Fibroblast of lung (primary cell): ENCODE data around the gene SELL. TPM values are rescaled to one million over a fixed set of nuclear protein-coding genes. Genes with fewer than 3 reads are reported as not detected.
"Not testable (repeated sequence)": the region's sequence is repeated elsewhere in the genome, so short reads cannot be mapped to it uniquely, and the experiment has no call there.

Experiments
- DNase-seq, 2 donors: peaks; one replicate each; pipeline versions ENCODE4 v3.0.0 to v3.0.0-alpha.2; 2010; ENCODE audit warnings: low read depth in 2 of 2
- H2AFZ ChIP-seq: 2 replicates; pipeline ENCODE4 v1.5.1; 2012; ENCODE audit warnings: low read length, control low read depth, inconsistent platforms
- H3K27ac ChIP-seq: 2 replicates; pipeline ENCODE4 v1.5.1; 2011; ENCODE audit warnings: low read length, control low read depth; ENCODE audit not compliant: insufficient read depth
- H3K27me3 ChIP-seq: 2 replicates; pipeline ENCODE4 v1.5.1; 2011; ENCODE audit warnings: mild to moderate bottlenecking, low read length; ENCODE audit not compliant: control insufficient read depth, insufficient read depth
- H3K36me3 ChIP-seq: 2 replicates; pipeline ENCODE4 v1.5.1; 2011; ENCODE audit warnings: low read length; ENCODE audit not compliant: control insufficient read depth, insufficient read depth
- H3K4me1 ChIP-seq: 2 replicates; pipeline ENCODE4 v1.5.1; 2011; ENCODE audit warnings: low read length; ENCODE audit not compliant: control insufficient read depth, insufficient read depth; ENCODE audit errors: extremely low read depth
- H3K4me2 ChIP-seq: 2 replicates; pipeline ENCODE4 v1.5.1; 2011; ENCODE audit warnings: low read length, control low read depth; ENCODE audit not compliant: insufficient read depth; ENCODE audit errors: extremely low read depth
- H3K4me3 ChIP-seq, 4 experiments: fragments of 200-600 bp in 1 of 4; sonication (generic) in 1 of 4; replicated peaks in 1 of 4; 2 replicates each; pipeline ENCODE4 v1.5.1; 2011 to 2016; ENCODE audit warnings: low read length in 4 of 4, low read depth in 3 of 4, mild to moderate bottlenecking in 3 of 4, control low read depth in 2 of 4, inconsistent platforms in 1 of 4, mixed read lengths in 1 of 4; ENCODE audit not compliant: insufficient read depth in 1 of 4; ENCODE audit errors: control extremely low read depth in 1 of 4
- H3K79me2 ChIP-seq: 2 replicates; pipeline ENCODE4 v1.5.1; 2012; ENCODE audit warnings: mild to moderate bottlenecking, low read length, inconsistent platforms; ENCODE audit not compliant: control insufficient read depth, insufficient read depth
- H3K9ac ChIP-seq: 2 replicates; pipeline ENCODE4 v1.5.1; 2011; ENCODE audit warnings: mild to moderate bottlenecking, low read length, control low read depth; ENCODE audit not compliant: insufficient read depth
- H3K9me3 ChIP-seq: 2 replicates; pipeline ENCODE4 v1.5.1; 2012; ENCODE audit warnings: low read depth, low read length; ENCODE audit not compliant: control insufficient read depth, insufficient read depth
- H4K20me1 ChIP-seq: 2 replicates; pipeline ENCODE4 v1.5.1; 2011; ENCODE audit warnings: low read length; ENCODE audit not compliant: control insufficient read depth, insufficient read depth; ENCODE audit errors: extremely low read depth
- polyA plus RNA-seq, 2 donors: library from polyadenylated mRNA; depleted of rRNA in 1 of 2; stranded (reverse) in 1 of 2; unstranded in 1 of 2; fragments of >200 nt; gene quantifications; 2 replicates each; pipeline ENCODE4 v1.2.1, GENCODE V29; 2011 to 2012; ENCODE audit warnings: missing spikeins in 1 of 2
- total RNA-seq: library from RNA; depleted of rRNA; stranded (reverse); fragments of >200 nt; gene quantifications from 2 replicates; pipeline ENCODE4 v1.2.1, GENCODE V29; 2014

The SELL gene
- total and polyA plus RNA-seq, 2 donors (not counting 1 experiment from before 2014, with no cell fraction given), result 0.06 to 0.17 TPM

GRCh38 chr1:169667699-169668596 lies 43.5 kb downstream of the SELL start:
- not testable (repeated sequence) for H3K9me3 ChIP-seq, H3K9ac ChIP-seq, H3K27ac ChIP-seq, DNase-seq, H3K4me2 ChIP-seq, H2AFZ ChIP-seq, H3K4me3 ChIP-seq, H3K4me1 ChIP-seq, H3K27me3 ChIP-seq, H3K36me3 ChIP-seq, H3K79me2 ChIP-seq, H4K20me1 ChIP-seq

DNA sequence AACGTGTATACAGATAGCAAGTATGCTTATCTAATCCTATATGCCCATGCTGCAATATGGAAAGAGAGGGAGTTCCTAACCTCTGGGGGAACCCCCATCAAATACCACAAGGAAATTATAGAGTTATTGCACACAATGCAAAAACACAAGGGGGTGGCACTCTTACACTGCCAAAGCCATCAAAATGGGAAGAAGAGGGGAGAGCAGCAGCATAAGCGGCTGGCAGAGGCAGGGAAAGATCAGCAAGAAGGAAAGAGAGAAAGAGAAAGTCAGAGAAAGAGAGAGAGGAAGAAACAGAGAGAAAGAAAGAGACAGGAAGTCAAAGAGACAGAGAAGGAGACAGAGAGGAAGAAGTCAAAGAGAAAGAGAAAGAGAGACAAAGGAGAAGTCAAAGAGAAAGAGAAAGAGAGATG lies 44.2 kb downstream of the SELL start:
- not testable (repeated sequence) for H3K4me2 ChIP-seq, H3K27ac ChIP-seq, H3K9ac ChIP-seq, H3K27me3 ChIP-seq, H3K4me3 ChIP-seq, DNase-seq, H3K4me1 ChIP-seq, H3K36me3 ChIP-seq, H2AFZ ChIP-seq, H4K20me1 ChIP-seq, H3K79me2 ChIP-seq, H3K9me3 ChIP-seq

DNA sequence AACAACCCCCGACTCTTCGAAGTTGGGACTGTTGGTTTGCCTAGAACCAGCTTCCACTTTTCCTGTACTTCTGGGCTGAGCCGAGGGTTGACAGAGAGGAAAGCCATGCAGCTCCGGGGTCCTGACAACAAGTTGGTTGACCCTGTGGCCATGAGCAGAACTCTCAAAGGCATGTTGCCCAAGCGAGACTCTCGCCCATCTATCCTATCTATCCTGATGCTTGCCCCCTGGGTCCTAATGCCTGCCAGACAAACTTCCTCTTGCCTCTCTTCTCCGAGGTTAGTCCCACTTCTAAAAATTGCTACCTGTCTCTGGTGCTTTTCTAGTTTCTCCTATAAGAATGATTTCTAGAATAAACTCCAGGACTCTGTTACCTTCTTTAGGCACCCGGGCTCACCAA lies 48.7 kb downstream of the SELL start:
- not testable (repeated sequence) for H3K9me3 ChIP-seq, H3K79me2 ChIP-seq, DNase-seq, H3K27me3 ChIP-seq, H3K9ac ChIP-seq, H3K27ac ChIP-seq, H3K4me1 ChIP-seq, H3K4me3 ChIP-seq, H3K4me2 ChIP-seq, H3K36me3 ChIP-seq, H4K20me1 ChIP-seq, H2AFZ ChIP-seq

- H2AFZ ChIP-seq, result not testable (repeated sequence)
Observed at GRCh38 chr1:169661066-169661465, 50.4 kb downstream of the SELL start.

DNA sequence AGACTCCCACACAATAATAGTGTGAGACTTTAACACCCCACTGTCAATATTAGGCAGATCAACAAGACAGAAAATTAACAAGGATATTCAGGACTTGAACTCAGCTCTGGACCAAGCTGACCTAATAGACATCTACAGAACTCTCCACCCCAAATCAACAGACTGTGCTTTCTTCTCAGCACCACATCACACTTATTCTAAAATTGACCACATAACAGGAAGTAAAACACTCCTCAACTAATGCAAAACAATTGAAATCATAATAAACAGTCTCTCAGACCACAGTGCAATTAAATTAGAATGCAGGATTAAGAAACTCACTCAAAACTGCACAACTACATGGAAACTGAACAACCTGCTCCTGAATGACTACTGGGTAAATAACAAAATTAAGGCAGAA lies 52.6 kb downstream of the SELL start:
- not testable (repeated sequence) for H3K9me3 ChIP-seq, H3K36me3 ChIP-seq, DNase-seq, H3K4me3 ChIP-seq, H3K4me1 ChIP-seq, H3K4me2 ChIP-seq, H2AFZ ChIP-seq, H3K27me3 ChIP-seq, H3K27ac ChIP-seq, H3K79me2 ChIP-seq, H4K20me1 ChIP-seq, H3K9ac ChIP-seq

More at GRCh38 chr1:169661066-169661465, 50.4 kb downstream of the SELL start:
- H3K79me2 ChIP-seq, H4K20me1 ChIP-seq, H3K27ac ChIP-seq, H3K4me3 ChIP-seq, H3K36me3 ChIP-seq, H3K9me3 ChIP-seq, H3K4me2 ChIP-seq, H3K27me3 ChIP-seq, H3K4me1 ChIP-seq, H3K9ac ChIP-seq, DNase-seq: not testable (repeated sequence)
